T-cell (primary cell): ENCODE measurements around the gene POLR1H. TPM values are rescaled to one million over a fixed set of nuclear protein-coding genes. Genes with fewer than 3 reads are reported as not detected.

ENCODE experiments used
- ATAC-seq, 4 experiments: fragments of 200-7000 bp in 3 of 4; fragments of 150-1000 bp in 1 of 4; cut with Tn5 transposase; replicated peaks in 1 of 4; 1 replicate in 3 of 4; 2 replicates in 1 of 4; pipeline ENCODE4 v1.10.0; 2021; ENCODE audit warnings: moderate library complexity in 3 of 4, mild to moderate bottlenecking in 2 of 4, moderate number of reproducible peaks in 1 of 4
- CTCF ChIA-PET, 2 donors: fragments of 300-600 bp; sonication (Branson Sonifier 250); formaldehyde crosslinking; loops; one replicate each; lab custom pipeline; 2022; ENCODE audit warnings: antibody characterized with exemption in 2 of 2; lab: Charles Lee
- POLR2A ChIA-PET, 2 donors: fragments of 300-600 bp; sonication (Branson Sonifier 250); formaldehyde crosslinking; loops; one replicate each; lab custom pipeline; 2022; ENCODE audit warnings: antibody characterized with exemption in 2 of 2; lab: Charles Lee
- DNase-seq, 35 experiments: peaks; one replicate each; pipeline versions ENCODE4 v3.0.0 to v3.0.0-alpha.2; 2013 to 2023
- H3K27ac ChIP-seq: one replicate; pipeline ENCODE4 v1.5.1; 2013; ENCODE audit warnings: low read length
- H3K27me3 ChIP-seq, 2 experiments: replicated peaks in 1 of 2; 1 replicate in 1 of 2; 2 replicates in 1 of 2; pipeline versions ENCODE4 v1.6.1 to v1.7.0; 2013; ENCODE audit warnings: low read length in 1 of 2, mixed read lengths in 1 of 2; ENCODE audit not compliant: control insufficient read depth in 2 of 2, insufficient read depth in 2 of 2; ENCODE audit errors: extremely low read depth in 1 of 2
- H3K36me3 ChIP-seq, 2 donors: 1 replicate in 1 of 2; 2 replicates in 1 of 2; pipeline versions ENCODE4 v1.6.1 to v1.7.0; 2013; ENCODE audit warnings: low read length in 1 of 2; ENCODE audit not compliant: control insufficient read depth in 2 of 2, insufficient read depth in 1 of 2; ENCODE audit errors: extremely low read depth in 1 of 2
- H3K4me1 ChIP-seq, 2 experiments: 1 replicate in 1 of 2; 2 replicates in 1 of 2; pipeline versions ENCODE4 v1.6.1 to v1.7.0; 2013; ENCODE audit warnings: low read length in 2 of 2, mixed read lengths in 1 of 2; ENCODE audit not compliant: insufficient read depth in 2 of 2, control insufficient read depth in 1 of 2; ENCODE audit errors: extremely low read depth in 1 of 2
- H3K4me3 ChIP-seq, 2 donors: 1 replicate in 1 of 2; 2 replicates in 1 of 2; pipeline versions ENCODE4 v1.5.1 to v1.7.0; 2013; ENCODE audit warnings: mild to moderate bottlenecking in 2 of 2, low read length in 1 of 2, moderate library complexity in 1 of 2; ENCODE audit not compliant: control insufficient read depth in 1 of 2; ENCODE audit errors: extremely low read depth in 1 of 2
- H3K9me3 ChIP-seq: 2 replicates; pipeline ENCODE4 v1.7.0; 2013
- H3K27ac Mint-ChIP-seq, 2 donors: one replicate each; pipeline ENCODE4 v1.8.0; 2020 to 2021; ENCODE audit warnings: mild to moderate bottlenecking in 2 of 2, mixed read lengths in 2 of 2
- H3K27me3 Mint-ChIP-seq, 2 donors: one replicate each; pipeline ENCODE4 v1.8.0; 2021 to 2022; ENCODE audit warnings: mixed read lengths in 2 of 2
- H3K36me3 Mint-ChIP-seq: one replicate; pipeline ENCODE4 v1.8.0; 2021; ENCODE audit warnings: mixed read lengths
- H3K4me1 Mint-ChIP-seq, 3 donors: one replicate each; pipeline ENCODE4 v1.8.0; 2020 to 2022; ENCODE audit warnings: mixed read lengths in 3 of 3, mild to moderate bottlenecking in 1 of 3
- H3K4me3 Mint-ChIP-seq, 3 donors: one replicate each; pipeline ENCODE4 v1.8.0; 2020 to 2022; ENCODE audit warnings: mild to moderate bottlenecking in 3 of 3, mixed read lengths in 3 of 3, moderate library complexity in 3 of 3
- H3K9me3 Mint-ChIP-seq, 3 donors: one replicate each; pipeline ENCODE4 v1.8.0; 2020 to 2022; ENCODE audit warnings: mixed read lengths in 3 of 3
- WGBS: methylation state at CpG from one replicate; pipeline ENCODE4 v1.1.5; 2013; ENCODE audit warnings: missing lambda C conversion rate; ENCODE audit not compliant: insufficient coverage; 5-methylcytosine and 5-hydroxymethylcytosine counted together
- total RNA-seq, 35 experiments: library from RNA in 6 of 35; stranded (reverse) in 6 of 35; fragments of 120-200 nt in 1 of 35; gene quantifications; one replicate each; pipeline versions ENCODE4 v1.2.1 to v1.2.4 and lab custom pipeline; 2013 to 2026

The POLR1H gene
- total RNA-seq, 5 donors from 2014 or later (not counting 1 experiment from before 2014, with no cell fraction given), result 28.7 to 43.5 (median 36.5) TPM

- peak overlapping the region in 2 of 3 donors; percentile 8 to 84 for H3K4me3 Mint-ChIP-seq
- Histone ChIP-seq H3K4me3 (peak overlapping the region in 1 of 2 donors; percentile 61), H3K9me3 (no peaks in the 10 kb centered on the region), H3K4me1 (peaks cover 22 to 43% of the 10 kb centered on the region in 2 experiments), H3K36me3 (peaks cover 0 to 19% of the 10 kb centered on the region in 2 donors), H3K27me3 (peaks cover 0 to 44% of the 10 kb centered on the region in 2 experiments), H3K27ac (no peak overlapping the region)
- H3K27me3 Mint-ChIP-seq, result peaks cover 44 to 56% of the 10 kb centered on the region in 2 donors
- ATAC-seq (no peak), DNase-seq (no peak)
- H3K4me1 Mint-ChIP-seq, result peaks cover 64 to 74% (median 71%) of the 10 kb centered on the region in 3 donors
- ChIA-PET POLR2A (no interaction called here), CTCF (interaction anchor here in 1 of 2 donors (0.6 kb wide), 1 partner anchor 58 kb away, joined by 3 read pairs; no protein-coding TSS in a partner anchor)
- H3K9me3 Mint-ChIP-seq, result no peaks in the 10 kb centered on the region
- no peak overlapping the region for H3K27ac Mint-ChIP-seq
- peaks cover 31% of the 10 kb centered on the region for H3K36me3 Mint-ChIP-seq
- 52% methylated on average over 3 of the region's 7 CpGs for WGBS
Measured at GRCh38 chr6:30073489-30074235, 12.6 kb downstream of the POLR1H start.

DNA sequence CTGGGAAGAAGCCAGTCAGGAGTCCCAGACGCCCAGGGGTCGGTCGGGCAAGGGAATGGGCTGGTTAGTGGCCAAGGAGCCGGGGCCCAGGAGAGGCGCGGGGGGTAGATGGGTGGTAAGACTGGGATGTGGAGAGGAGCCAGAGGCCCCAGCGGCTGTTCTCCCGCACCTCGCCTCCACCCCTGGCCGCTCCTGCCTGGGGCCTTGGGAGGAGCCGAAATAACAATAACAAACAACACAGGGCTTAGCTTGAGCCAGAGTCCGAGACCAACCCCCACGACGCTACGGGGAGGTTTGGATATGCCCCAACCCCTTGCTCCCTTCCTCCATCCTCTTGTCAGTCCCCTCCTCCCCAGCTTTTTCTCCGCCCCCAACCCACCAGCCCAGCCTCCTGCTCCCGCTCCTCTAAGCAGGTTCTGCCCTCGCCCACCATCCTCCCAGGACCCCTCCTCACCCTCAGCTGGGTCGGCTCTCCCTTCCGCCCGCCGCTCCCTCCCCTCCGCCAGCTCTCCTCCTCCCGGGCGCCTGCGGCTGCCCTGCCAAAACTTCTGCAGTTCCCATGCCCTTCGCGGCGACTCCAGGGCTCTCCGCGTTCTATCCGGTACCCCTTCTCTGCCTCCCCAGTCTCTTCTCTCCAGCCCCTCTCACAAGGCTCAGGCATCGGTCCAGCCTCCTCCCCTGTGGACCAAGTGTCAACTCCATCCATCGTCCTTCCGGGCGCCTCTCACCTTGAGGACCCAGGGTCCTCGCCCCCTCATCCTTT, 13.4 kb downstream of the POLR1H start:
- H3K27ac ChIP-seq, result no peak overlapping the region
- 17% methylated on average over 31 of the region's 37 CpGs for WGBS
- DNase-seq (peak in 1 of 35 experiments; percentile 15), ATAC-seq (peak in 3 of 4 experiments; percentile 12 to 19 (median 15))
- Mint-ChIP-seq H3K9me3 (no peaks in the 10 kb centered on the region), H3K27me3 (peaks cover 44 to 56% of the 10 kb centered on the region in 2 donors), H3K4me3 (peak overlapping the region; percentile 60 to 84 (median 64)), H3K27ac (no peak overlapping the region), H3K4me1 (peaks cover 60 to 72% (median 68%) of the 10 kb centered on the region in 3 donors), H3K36me3 (peaks cover 24% of the 10 kb centered on the region)
- CTCF ChIA-PET, result interaction anchor here in 1 of 2 donors (0.6 kb wide), 1 partner anchor 57 kb away, joined by 3 read pairs; no protein-coding TSS in a partner anchor
- peaks cover 22 to 43% of the 10 kb centered on the region in 2 experiments for H3K4me1 ChIP-seq
- peaks cover 0 to 44% of the 10 kb centered on the region in 2 experiments for H3K27me3 ChIP-seq
- peak overlapping the region; percentile 30 to 61 for H3K4me3 ChIP-seq
- H3K9me3 ChIP-seq, result no peaks in the 10 kb centered on the region
- POLR2A ChIA-PET, result no interaction called here
- peaks cover 0 to 11% of the 10 kb centered on the region in 2 donors for H3K36me3 ChIP-seq

- Mint-ChIP-seq H3K4me1 (peaks cover 56 to 68% (median 61%) of the 10 kb centered on the region in 3 donors), H3K27ac (no peak within 1 kb of the TSS), H3K4me3 (peak within 1 kb of the TSS; percentile 64 to 84 (median 64)), H3K27me3 (peaks cover 44 to 53% of the 10 kb centered on the region in 2 donors), H3K36me3 (peaks cover 17% of the 10 kb centered on the region), H3K9me3 (no peaks in the 10 kb centered on the region)
- ChIA-PET POLR2A (no interaction called here), CTCF (no interaction called here)
- Histone ChIP-seq H3K27me3 (peaks cover 4 to 44% of the 10 kb centered on the region in 2 experiments), H3K4me3 (peak within 1 kb of the TSS; percentile 30 to 61), H3K9me3 (no peaks in the 10 kb centered on the region), H3K36me3 (peaks cover 0 to 4% of the 10 kb centered on the region in 2 donors), H3K27ac (no peak within 1 kb of the TSS), H3K4me1 (peaks cover 22 to 43% of the 10 kb centered on the region in 2 experiments)
- DNase-seq, result peak in 4 of 35 experiments; percentile 15 to 39 (median 24)
- peak; percentile 25 to 43 (median 34) for ATAC-seq
- WGBS, result 8% methylated on average over 55 of the region's 64 CpGs
Measured at GRCh38 chr6:30075094-30075789, 14.2 kb downstream of the POLR1H start, which contains the start of gene RNF39. RNF39 (minus strand) TSS chr6:30075769; CDS start chr6:30075585, 184 bp downstream.

DNA sequence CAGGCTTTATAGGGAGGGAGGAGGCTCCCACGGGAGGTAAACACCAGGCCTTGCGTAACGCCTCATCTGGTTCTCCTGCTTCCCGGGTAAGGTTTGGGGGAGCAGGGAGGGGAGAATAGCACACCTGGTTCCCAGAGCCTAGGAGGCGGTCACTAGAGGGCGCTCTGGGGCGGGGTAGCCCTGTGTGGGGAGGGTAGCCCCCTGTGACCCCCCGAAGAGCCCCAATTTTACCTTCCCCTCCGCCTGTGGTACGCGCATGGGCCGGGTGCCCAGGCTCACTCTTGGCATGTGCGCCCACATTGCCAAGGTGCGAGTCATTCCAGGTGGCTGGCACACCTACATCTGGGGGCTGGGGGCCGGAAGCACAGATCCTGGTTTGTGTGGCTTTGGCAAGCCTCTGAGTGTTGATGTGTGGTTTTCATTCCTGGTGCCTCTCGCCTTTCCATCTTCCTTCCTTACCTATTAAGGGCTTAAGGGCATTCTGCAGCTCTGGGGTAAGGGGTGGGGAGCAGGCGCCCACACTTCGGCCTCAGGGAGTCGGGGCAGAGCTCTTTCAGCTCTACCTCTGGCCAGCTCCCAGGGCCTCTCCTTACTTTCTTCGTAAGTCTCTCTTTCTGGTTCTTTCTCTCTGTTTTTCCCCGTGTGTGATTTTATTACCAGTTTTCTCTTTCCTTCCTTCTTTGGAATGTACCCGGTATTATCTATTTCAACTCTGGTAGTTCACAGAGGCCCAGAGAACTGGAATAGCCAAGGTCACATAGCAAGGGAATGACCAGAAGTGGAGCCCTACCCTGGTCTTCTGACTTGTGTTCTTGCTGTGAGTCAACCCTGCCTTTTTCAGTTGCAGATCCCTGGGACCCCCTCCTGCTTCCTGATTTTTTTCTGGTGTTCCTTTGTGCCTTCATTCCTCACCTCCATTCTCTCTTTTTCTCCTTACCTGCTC, 15.0 kb downstream of the POLR1H start:
- Histone ChIP-seq H3K9me3 (no peaks in the 10 kb centered on the region), H3K27me3 (peaks cover 4 to 37% of the 10 kb centered on the region in 2 experiments), H3K4me3 (peak overlapping the region in 1 of 2 donors; percentile 61), H3K36me3 (no peaks in the 10 kb centered on the region), H3K4me1 (peaks cover 22 to 40% of the 10 kb centered on the region in 2 experiments), H3K27ac (no peak overlapping the region)
- Mint-ChIP-seq H3K27ac (no peak overlapping the region), H3K9me3 (no peaks in the 10 kb centered on the region), H3K4me3 (peak overlapping the region; percentile 59 to 84 (median 64)), H3K36me3 (peaks cover 11% of the 10 kb centered on the region), H3K4me1 (peaks cover 48 to 60% (median 53%) of the 10 kb centered on the region in 3 donors), H3K27me3 (peaks cover 42 to 46% of the 10 kb centered on the region in 2 donors)
- ChIA-PET POLR2A (no interaction called here), CTCF (no interaction called here)
- ATAC-seq (peak in 1 of 4 experiments; percentile 40), DNase-seq (peak in 2 of 35 experiments; percentile 25 to 46)
- WGBS, result 74% methylated on average over 6 of the region's 22 CpGs

- ChIA-PET CTCF (no interaction called here), POLR2A (no interaction called here)
- peak overlapping the region in 1 of 2 donors; percentile 33 for H3K27ac Mint-ChIP-seq
- H3K27me3 Mint-ChIP-seq, result peaks cover 33 to 39% of the 10 kb centered on the region in 2 donors
- DNase-seq (no peak), ATAC-seq (peak in 2 of 4 experiments; percentile 29 to 43)
- no peak overlapping the region for H3K4me3 ChIP-seq
- peak overlapping the region in 1 of 3 donors; percentile 84 for H3K4me3 Mint-ChIP-seq
- H3K36me3 Mint-ChIP-seq, result peaks cover 3% of the 10 kb centered on the region
- 0% methylated on average over 1 of the region's 4 CpGs for WGBS
- H3K9me3 ChIP-seq, result no peaks in the 10 kb centered on the region
- no peaks in the 10 kb centered on the region for H3K9me3 Mint-ChIP-seq
- no peak overlapping the region for H3K27ac ChIP-seq
- H3K36me3 ChIP-seq, result no peaks in the 10 kb centered on the region
- H3K27me3 ChIP-seq, result peaks cover 4 to 27% of the 10 kb centered on the region in 2 experiments
- H3K4me1 Mint-ChIP-seq, result peaks cover 43 to 52% (median 48%) of the 10 kb centered on the region in 3 donors
- H3K4me1 ChIP-seq, result peaks cover 22 to 32% of the 10 kb centered on the region in 2 experiments
Measured at GRCh38 chr6:30077218-30077617, 16.2 kb downstream of the POLR1H start.
